OCI-LY3 (cell line): ENCODE measurements around the gene MRPL33.

Experiments used
- CTCF ChIP-seq: fragments of 200-600, 300-600 bp; sonication (generic); IDR thresholded peaks from 2 replicates; pipeline ENCODE4 v1.5.1; 2014; ENCODE audit warnings: antibody characterized with exemption, low read length, low read depth
- EZH2phosphoT487 ChIP-seq: fragments of 200-600 bp; shearing (Covaris generic); IDR thresholded peaks from 2 replicates; pipeline ENCODE4 v1.6.1; 2018; ENCODE audit warnings: antibody characterized with exemption, mixed run types, low read depth

- no peak for TF ChIP-seq CTCF
- no peak for TF ChIP-seq EZH2phosphoT487
These were observed 27.0 kb downstream of the MRPL33 start for GRCh38 chr2:27798486-27798885.
